Measurements from ENCODE around the gene MUC5B. TPM values are rescaled to one million over a fixed set of nuclear protein-coding genes. Genes with fewer than 3 reads are reported as not detected.

MUC5B gene
- total RNA-seq, 1 donor from 2014 or later, result not detected

DNA sequence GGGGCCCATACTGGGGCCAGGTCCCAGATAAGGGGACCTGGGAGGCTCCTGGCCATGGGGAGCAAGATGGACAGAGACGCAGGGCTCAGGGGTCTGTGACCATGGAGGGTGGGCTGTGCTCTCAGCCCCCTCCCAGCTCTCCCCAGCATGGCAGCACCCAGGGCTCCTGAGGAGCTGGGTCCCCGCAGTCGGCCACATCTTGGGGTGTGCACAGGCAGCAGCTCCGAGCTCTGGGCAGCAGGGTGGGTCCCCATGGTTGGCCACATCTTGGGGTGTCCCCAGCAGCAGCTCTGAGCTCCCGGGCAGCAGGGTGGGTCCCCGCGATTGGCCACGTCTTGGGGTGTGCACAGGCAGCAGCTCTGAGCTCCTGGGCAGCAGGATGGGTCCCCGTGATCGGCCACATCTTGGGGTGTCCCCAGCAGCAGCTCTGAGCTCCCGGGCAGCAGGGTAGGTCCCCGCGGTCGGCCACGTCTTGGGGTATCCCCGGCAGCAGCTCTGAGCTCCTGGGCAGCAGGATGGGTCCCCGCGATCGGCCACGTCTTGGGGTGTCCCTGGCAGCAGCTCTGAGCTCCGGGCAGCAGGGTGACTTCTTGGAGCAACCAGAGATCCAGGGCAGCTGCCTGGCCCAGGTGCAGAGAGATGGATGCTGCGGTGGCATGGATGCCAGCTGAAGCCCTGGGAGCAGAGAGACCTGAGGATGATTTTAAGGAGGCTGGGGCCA lies 18.3 kb upstream of the MUC5B start:
- Mint-ChIP-seq H3K4me3 (ENCODE audit: unreplicated experiment) (no peak overlapping the region), H3K27me3 (ENCODE audit: low read depth) (peaks cover 7% of the 10 kb centered on the region), H3K36me3 (ENCODE audit: low read depth) (no peaks in the 10 kb centered on the region), H3K4me1 (ENCODE audit: low read depth) (no peaks in the 10 kb centered on the region), H3K27ac (ENCODE audit: unreplicated experiment) (no peak overlapping the region), H3K9me3 (ENCODE audit: low read depth) (no peaks in the 10 kb centered on the region)
- TF ChIP-seq, protein P1, sequence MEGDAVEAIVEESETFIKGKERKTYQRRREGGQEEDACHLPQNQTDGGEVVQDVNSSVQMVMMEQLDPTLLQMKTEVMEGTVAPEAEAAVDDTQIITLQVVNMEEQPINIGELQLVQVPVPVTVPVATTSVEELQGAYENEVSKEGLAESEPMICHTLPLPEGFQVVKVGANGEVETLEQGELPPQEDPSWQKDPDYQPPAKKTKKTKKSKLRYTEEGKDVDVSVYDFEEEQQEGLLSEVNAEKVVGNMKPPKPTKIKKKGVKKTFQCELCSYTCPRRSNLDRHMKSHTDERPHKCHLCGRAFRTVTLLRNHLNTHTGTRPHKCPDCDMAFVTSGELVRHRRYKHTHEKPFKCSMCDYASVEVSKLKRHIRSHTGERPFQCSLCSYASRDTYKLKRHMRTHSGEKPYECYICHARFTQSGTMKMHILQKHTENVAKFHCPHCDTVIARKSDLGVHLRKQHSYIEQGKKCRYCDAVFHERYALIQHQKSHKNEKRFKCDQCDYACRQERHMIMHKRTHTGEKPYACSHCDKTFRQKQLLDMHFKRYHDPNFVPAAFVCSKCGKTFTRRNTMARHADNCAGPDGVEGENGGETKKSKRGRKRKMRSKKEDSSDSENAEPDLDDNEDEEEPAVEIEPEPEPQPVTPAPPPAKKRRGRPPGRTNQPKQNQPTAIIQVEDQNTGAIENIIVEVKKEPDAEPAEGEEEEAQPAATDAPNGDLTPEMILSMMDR (IDR thresholded peaks at IDR 0.05), result no peak
- DNase-seq (ENCODE audit: low spot score), result peak; percentile 85

DNA sequence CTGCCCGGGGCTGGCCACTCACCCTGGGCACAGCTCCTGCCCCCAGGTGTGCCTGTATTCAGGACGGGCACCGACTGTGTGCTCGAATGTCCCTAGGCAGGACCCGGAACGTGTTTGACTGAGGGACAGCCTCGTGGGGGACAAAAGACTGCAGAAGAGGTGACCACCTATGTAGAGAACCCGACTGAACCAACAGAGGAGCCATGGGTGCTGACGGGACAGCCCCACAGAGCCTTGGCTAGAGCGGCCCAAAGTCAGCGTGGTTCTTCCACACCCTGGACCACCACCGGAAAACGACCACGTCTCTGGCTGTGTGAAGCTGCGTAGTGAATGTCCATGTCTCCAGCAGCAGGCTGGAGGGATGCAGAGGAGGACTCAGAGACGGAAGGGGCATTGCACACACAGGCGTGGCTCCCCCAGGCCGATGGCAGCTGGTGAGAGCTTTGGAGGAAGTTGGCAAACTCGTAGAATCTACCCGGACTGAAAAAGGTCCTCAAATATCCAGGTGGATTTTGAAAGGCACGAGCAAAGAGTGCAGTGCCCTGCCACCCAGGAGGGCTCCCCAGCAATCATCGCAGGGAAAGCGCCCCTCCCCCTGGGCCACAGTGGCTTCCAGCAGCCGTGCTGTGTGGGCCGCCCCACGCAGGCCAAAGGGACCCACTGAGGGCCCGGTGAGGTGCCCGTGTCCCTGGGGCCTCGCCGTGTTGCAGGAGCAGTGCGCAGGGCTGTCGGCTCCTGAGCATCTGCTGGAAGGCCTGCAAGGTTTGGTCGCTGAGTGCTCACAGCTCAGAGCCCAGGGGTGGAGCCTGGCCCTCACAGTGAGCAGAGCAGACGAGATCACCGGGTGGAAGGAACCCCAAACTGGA lies 17.5 kb upstream of the MUC5B start:
- Mint-ChIP-seq H3K4me1 (ENCODE audit: low read depth) (no peaks in the 10 kb centered on the region), H3K4me3 (ENCODE audit: unreplicated experiment) (no peak overlapping the region), H3K9me3 (ENCODE audit: low read depth) (peaks cover 5% of the 10 kb centered on the region), H3K36me3 (ENCODE audit: low read depth) (no peaks in the 10 kb centered on the region), H3K27ac (ENCODE audit: unreplicated experiment) (no peak overlapping the region), H3K27me3 (ENCODE audit: low read depth) (peaks cover 10% of the 10 kb centered on the region)
- TF ChIP-seq, protein P1 (IDR thresholded peaks at IDR 0.05), result no peak
- peak; percentile 83 for DNase-seq (ENCODE audit: low spot score)

DNA sequence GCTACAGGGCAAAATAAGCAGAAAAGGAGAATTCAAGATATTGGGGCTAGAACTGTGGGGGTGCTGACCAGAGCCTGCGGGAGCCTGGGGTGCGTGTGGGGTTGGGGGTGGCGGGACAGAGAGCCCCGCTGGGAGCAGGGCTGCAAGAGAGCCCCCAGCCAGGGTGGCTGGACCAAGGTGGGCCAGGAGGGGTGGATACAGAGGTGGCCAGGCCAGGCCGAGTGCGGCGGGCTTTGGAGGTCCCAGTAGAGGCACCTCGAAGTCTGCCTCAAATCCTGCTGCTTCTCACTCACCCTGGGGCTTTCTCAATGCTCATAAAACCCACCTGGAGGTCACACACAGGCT lies 16.9 kb upstream of the MUC5B start:
- Mint-ChIP-seq H3K27me3 (ENCODE audit: low read depth) (peaks cover 13% of the 10 kb centered on the region), H3K4me3 (ENCODE audit: unreplicated experiment) (no peak overlapping the region), H3K4me1 (ENCODE audit: low read depth) (no peaks in the 10 kb centered on the region), H3K27ac (ENCODE audit: unreplicated experiment) (no peak overlapping the region), H3K9me3 (ENCODE audit: low read depth) (peaks cover 10% of the 10 kb centered on the region), H3K36me3 (ENCODE audit: low read depth) (no peaks in the 10 kb centered on the region)
- peak; percentile 80 for DNase-seq (ENCODE audit: low spot score)
- TF ChIP-seq, protein P1 (IDR thresholded peaks at IDR 0.05), result no peak

DNA sequence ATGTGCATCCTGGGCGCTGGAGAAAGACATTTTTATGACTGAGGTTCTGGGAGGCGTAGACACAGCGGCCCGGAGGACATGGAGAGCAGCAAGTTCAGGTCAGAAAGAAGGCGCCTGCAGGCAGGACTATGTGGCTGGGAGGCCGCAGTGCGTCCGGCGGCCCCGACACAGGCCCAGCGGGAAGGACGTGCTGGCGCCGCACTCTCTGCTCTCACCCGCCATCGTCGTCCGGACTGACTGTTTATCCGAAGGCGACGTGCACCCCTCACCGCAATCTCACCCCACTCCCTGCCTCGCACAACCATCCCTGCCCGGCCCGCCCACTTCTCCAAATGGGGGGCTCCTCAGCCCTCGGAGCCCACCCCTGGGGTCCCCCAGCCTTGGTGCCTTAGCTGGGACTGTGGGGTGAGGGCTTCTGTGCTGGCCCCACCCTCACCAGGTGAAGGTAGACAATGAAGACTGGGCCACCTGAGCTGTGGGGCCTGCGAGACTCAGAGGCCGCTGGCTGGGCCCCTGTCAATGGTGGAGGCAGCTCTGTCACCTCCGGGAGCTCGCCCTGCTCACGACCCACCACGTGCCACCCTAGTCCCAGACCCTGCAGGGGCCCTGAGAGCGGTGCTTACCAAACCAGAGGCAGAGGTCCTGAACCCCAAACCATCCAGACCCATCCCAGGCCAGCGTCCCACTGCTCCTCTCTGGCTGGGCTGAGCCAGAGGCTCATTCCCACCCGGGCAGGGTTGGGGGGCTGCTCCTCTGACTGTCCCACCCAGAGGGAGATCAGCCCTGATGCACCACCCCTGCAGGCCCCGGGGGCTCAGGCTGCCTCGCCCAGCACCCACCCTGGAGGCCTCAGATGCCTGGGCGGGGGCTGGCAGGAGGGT lies 16.2 kb upstream of the MUC5B start:
- Mint-ChIP-seq H3K27ac (ENCODE audit: unreplicated experiment) (no peak overlapping the region), H3K4me3 (ENCODE audit: unreplicated experiment) (no peak overlapping the region), H3K4me1 (ENCODE audit: low read depth) (no peaks in the 10 kb centered on the region), H3K36me3 (ENCODE audit: low read depth) (peaks cover 3% of the 10 kb centered on the region), H3K27me3 (ENCODE audit: low read depth) (peaks cover 17% of the 10 kb centered on the region), H3K9me3 (ENCODE audit: low read depth) (peaks cover 16% of the 10 kb centered on the region)
- peak; percentile 83 for DNase-seq (ENCODE audit: low spot score)
- TF ChIP-seq, protein P1 (IDR thresholded peaks at IDR 0.05), result no peak

Measured in chondrocyte (in vitro differentiated cells).